Stimulated activated CD4-positive, alpha-beta T cell treated with anti-CD3 and anti-CD28 coated beads, Interleukin-12 subunit alpha, Interleukin-12 subunit beta, amount 100 ng/mL, for 4 hours (primary cell): ENCODE results near the gene KLRF2.
"Not testable (repeated sequence)": the region's sequence is repeated elsewhere in the genome, so short reads cannot be mapped to it uniquely, and the experiment has no call there.

Experiments
- DNase-seq: peaks from one replicate; pipeline ENCODE4 v3.0.0-alpha.2; 2020

The KLRF2 gene, protein sequence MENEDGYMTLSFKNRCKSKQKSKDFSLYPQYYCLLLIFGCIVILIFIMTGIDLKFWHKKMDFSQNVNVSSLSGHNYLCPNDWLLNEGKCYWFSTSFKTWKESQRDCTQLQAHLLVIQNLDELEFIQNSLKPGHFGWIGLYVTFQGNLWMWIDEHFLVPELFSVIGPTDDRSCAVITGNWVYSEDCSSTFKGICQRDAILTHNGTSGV

DNA sequence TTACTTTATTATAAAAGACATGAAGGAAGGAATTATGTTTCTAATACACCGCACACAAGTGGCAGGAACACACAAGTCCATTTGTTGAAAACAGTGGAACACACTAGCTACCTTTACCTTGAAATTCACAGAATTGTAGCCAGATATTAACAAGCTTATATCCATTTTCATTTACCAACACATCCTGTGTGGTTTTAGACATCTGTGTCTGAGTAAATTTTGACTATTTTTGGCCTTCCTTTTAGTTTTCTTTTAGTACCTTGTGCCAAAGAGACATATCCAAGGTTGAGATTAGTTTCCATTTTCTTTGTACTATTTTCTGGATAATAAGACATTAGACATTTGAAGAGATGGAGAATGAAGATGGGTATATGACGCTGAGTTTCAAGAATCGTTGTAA lies at the start of gene KLRF2:
KLRF2 (plus strand) TSS at position 244 of the 400 bp plus-strand sequence; CDS start at position 351, 107 bp downstream.
- DNase-seq: no peak

DNA sequence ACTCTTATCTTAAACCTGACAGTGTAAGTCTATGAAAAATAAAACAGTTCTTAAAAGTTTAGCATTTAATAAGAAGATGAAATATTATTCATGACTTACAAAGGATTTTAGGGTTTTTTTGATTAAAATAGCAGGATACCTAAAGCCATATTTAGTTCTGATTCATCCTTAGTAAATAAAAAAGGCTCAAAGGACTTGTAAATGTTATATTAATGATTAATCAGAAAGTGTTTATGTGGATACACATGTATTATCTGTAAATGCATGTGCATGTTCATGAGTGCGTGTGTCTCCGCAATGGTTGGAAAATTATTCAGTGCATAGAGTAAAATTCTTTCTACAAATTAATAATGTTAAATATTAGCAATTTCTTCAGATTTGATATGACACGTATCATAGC lies 49.6 kb upstream of the KLRF2 start:
- DNase-seq: no peak

DNA sequence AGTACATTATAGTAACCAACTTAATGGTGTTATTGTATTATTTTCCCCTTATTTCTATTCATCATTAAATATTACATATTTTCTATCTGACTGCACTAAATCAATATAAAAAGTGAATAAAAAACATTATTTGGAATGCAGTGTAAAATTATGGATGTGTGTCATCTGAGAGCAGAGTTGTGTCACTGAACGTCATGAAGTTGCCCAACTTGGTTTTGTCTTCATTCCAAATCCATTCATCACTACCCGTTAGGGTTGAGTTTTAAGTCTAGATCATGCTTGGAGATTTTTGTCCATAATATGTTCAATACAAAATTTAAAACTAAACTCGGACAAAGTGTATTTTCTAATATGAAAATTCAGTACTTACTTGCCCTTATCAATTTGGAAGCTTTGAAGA lies 37.9 kb upstream of the KLRF2 start:
- no peak for DNase-seq

DNA sequence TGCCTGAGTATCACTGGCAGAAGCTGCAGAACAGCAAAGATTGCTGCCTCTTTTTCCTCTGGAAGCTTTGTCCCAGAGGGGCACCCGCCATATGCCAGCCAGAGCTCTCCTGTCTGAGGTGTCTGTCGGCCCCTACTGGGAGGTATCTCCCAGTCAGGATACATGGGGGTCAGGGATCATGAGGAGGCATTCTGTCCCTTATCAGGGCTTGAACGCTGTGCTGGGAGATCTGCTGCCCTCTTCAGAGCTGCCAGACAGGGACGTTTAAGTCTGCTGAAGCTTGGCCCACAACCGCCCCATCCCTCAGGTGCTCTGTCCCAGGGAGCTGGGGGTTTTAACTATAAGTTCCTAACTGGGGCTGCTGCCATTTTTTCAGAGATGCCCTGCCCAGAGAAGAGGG lies 32.4 kb upstream of the KLRF2 start:
- no peak for DNase-seq

DNA sequence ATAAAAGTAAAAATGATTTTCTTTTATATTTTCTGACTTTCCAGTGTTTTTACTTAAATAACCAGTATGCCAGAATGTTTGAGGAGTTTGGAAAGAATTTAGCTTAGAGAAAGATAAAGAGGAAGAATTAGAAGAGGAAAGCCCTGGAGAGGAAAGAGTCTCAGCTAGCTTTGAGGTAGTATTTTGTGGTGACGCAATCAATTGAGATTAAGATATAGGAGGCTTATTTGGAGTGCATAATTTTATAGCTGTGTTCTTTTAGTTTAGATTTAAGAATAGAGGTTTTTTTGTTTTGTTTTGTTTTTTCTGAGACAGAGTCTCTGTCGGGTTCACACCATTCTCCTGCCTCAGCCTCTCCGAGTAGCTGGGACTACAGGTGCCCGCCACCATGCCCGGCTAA lies 30.2 kb upstream of the KLRF2 start:
- DNase-seq: no peak

DNA sequence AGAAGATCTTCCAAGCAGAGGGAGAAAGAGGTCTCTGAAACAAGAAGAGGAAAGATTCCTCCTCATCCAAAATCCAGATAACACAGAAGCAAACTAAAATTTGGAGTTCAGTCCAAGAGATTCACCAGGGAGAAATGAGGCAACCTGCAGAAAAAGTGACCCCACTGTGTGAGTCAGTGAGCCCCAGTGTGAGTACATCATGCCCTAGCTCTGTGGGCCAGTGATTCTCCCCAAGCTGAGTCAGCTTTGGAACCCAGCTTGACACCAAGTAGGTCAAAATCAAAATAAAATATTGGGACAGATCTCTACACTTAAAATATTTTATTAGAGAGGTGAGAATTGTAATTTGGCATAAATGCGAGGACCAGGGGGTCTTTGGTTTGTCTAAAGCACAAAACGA lies 29.4 kb upstream of the KLRF2 start:
- no peak for DNase-seq

DNA sequence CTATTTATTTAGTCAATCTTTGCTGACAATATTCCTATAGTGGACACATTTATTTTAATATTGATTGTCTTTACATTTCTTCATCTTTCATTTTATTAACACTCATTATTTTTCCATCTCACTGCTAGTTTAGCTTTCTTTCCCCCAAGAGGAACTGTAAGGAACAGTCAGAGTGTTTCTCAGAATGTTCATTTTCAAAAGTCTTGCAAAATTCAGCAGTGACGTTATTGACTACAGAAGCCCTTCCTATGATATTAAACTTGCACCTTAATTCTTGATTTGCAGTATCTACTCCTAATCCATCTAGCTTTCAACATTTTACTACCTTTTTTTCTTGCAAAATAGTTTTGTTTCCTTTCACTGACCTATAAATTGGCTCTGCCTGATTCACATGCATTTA lies 25.1 kb upstream of the KLRF2 start:
- no peak for DNase-seq

DNA sequence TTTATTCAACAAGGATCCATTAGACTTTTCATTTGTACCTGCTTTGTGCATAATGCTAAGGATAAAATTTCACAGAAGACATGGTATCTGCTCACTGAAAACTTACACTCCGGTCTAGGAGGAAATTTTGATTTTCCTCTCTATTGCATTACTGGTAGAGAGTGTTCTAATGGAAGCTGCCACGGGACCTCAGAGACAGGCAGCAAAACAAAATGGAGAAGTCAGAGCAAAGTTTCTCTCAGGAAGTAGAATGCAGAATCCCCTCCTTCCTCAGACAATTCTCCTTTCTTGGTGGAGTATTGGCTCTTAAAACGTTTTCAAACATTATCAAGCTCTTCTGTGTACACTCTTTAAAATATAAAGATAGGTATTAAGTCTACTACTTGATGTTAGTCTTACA lies 24.4 kb upstream of the KLRF2 start:
- DNase-seq: no peak

DNA sequence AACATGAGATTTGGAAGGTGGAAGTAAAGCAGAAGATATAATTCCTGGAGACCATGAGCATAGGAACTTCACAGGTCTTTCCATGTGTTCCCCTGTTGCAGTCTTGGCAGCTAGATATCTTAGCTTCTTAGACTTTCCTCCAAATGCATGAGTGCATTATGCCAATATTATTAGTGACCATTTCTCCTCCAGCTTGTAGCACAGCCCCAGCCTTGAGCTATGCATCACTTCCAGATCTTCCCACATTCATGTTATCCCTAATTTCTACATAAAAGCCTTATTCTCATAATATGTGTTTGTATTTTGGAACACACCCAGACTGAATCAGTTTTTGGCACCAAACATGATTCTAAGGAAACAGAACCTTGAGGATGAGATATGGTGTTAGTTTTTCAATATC lies 23.2 kb upstream of the KLRF2 start:
- DNase-seq: no peak

DNA sequence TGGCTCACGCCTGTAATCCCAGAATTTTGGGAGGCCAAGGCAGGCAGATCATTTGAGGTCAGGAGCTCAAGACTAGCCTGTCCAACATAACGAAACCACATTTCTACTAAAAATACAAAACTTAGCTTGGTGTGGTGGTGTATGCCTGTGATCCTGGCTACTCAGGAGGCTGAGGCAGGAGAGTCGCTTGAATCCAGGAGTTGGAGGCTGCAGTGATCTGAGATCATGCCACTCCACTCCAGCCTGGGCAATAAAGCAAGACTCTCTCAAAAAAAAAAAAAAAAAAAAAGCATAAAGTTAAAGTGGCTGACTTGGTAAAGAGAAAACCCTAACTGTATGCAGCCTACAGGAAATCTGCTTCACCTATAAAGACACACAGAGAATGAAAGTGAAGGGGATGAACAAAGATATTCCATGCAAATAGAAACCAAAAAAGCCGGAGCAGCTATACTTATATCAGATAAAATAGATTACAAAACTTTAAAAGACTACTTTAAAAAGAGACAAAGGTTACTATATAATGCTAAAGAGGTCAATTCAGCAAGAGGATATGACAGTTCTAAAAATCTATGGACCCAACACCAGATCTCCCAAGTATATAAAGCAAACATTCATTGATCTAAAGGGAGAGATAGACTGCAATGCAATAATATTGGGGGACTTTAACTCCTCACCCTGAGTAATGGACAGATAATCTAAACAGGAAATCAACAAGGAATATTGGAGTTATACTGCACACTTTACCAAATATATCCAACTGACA lies 16.2 kb upstream of the KLRF2 start:
- no peak for DNase-seq

DNA sequence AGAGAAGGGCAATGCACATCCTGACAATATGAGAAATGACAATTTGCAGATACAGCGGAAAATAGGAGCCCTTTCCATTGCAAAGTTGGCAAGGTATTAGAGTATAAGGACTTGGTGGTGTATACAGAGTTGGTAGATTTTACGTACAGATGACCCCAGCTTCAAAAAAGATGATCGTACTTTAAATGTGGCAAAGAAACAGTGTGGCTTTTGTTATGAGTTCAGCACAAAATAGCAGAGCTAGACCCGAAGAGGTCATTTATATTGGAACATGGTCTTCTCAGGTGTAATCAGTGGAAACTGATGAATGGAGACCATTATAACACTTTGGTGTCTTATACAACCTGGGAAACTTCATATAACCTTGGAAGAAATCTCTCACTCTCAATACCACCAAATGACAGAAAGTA lies 14.4 kb upstream of the KLRF2 start:
- no peak for DNase-seq

DNA sequence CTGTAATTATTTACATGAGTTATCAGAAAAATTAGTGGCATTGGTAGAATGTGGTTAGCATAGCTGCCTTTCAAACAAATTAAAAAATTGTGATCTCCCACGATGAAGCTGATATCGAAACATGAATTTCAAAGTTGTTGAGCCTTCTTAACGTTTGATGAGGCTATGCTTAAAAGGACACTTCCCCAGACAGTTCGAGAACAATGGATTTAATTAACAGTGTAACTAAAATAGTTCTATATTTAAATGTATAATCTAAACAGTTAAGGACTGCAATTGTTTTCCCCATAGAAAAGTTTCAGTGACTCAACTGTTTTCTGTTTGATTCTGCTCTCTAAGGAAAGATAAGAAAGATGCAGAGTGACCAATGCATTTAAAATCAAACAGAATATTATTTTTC lies 13.8 kb upstream of the KLRF2 start:
- no peak for DNase-seq

DNA sequence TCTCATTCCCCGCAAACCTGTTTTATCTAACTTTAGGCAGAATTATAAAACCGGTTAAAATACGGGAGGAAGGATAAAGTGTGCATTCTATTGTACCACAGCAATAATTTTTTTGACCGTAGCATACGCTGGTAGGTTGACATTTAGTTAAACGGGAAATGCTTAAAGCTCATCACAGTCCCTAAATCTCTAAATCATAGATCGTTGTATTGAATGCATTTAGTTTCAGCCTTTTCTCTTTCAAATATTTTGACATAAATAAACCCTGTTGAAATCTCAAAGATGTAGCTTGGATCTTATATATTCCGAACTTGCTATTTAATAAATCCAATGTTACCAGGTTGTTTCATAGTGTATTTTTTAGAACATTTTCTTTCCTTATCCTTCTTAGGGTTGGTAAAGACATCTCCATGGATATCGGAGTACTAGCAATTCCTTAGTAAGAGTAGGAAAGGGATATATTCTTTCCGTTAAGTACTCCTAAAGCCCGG lies 12.9 kb upstream of the KLRF2 start:
- no peak for DNase-seq

DNA sequence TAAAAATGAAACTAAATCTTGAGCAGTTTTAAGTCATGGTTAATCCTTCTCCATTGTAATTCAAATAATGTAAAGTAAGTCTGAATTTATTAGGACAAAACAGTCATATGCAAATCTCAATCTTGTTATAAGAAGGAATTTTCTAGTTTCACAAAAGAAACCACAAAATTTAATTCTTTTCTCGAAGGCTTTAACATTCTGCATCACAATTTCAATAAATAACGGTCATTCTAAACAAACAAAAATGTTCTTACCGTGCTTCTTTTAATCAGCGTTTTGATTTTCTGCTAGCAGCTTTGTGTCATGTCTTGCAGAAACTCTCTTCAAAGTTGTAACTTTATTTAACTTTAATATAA lies 12.4 kb upstream of the KLRF2 start:
- DNase-seq: no peak

DNA sequence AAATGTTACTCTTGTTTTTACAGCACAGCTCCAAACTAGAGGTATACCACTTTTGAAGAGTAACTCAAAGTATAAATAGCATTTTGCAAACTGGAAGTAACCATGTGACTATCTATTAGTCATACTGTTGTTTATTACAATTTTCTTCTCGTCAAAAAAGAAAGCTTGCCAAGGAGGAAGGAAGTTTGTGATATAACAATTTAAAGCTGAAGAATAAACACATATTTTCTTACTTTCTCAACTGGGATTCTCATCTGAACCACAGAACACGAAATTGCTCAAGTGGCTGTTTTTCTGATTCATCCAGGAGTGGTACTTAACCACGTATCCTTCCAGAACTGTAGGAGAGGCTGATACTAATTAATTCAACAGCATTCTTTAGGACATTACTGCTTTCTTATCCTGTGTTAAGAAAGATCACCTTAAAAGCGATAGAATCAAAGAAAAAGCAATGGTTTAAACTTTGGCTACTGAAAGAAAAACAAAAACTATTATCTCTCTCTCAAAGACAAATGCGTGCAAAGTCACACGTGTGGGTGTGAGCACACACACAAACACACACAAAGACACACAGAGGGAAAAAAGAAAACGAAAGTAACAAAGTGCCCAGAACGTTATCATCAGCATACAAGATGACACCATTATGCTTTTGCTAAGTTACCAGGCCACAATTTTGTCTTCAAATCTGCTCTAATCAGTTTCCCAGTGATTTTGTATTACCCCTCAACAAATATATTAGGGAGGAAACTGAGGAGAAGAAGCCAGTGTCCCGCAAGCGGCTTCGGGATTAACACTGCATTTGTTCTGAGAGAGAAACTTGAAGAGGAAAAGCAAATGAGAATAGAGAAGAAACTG lies 11.8 kb upstream of the KLRF2 start, which contains the start of gene CLEC2B:
CLEC2B (minus strand) TSS at position 48 of the 855 bp plus-strand sequence.
- no peak for DNase-seq

DNA sequence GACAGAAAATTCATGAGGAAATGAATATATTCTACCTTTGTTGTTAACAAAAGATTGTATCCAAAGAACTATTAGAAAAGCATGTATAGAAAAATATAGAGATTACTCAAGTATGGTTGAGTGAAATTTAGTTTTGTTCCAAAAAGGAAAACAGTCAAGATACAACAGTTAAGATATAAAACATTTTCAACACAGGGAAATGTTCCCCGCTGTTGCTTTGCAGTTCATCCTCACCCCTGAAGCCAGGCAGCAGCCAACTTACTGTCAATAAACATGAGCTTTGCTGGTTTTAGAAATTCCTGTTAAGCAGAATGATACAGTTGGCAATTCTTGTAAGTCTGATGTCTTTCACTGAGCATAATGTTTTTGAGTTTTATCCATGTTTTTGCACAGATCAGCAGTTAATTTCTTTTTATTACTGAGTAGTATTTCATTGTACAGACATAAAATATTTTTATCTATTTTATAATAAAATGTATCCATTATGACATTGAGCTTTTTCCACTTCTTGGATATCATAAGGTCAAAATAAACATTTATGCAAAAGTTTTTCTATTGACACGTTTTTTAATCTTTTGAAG lies 10.9 kb upstream of the KLRF2 start:
- DNase-seq: no peak

DNA sequence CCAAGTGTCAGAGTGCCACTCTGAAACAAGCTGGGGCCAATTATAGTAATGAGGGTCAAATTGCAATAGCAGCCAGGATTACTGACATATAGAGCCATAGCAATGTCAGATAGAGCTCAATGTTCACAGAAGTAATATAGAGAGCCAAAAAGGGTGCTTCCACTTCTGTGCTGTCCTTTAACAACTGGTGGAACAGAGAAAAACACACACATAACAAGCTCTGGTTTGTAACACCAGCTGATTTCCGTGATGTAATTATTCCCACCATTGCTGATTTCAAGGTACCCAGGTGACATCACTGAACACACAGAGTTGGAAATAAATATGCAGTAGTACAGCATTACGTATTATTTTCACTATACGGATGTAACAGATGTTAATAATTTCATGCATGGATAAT lies 9.1 kb upstream of the KLRF2 start:
- no peak for DNase-seq

DNA sequence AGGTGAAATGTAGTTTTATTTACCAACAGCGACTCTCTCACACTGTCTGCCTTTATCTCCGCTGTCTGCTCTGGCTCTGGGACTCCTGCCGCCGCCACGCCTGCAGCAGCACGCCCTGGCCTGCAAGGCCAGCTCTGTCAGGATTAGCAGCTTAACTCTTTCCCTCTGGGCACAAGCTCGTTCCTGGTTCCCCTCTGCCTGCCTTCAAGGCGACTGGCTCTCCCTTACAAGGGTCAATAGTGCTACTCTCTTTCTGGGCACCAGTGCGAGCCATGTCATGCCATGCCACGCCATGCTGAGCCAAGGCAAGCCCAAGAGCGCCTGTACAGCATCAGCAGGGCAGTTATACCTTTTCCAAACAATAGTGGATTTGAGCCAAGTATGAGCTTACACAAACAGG lies 8.5 kb upstream of the KLRF2 start:
- DNase-seq: no peak

DNA sequence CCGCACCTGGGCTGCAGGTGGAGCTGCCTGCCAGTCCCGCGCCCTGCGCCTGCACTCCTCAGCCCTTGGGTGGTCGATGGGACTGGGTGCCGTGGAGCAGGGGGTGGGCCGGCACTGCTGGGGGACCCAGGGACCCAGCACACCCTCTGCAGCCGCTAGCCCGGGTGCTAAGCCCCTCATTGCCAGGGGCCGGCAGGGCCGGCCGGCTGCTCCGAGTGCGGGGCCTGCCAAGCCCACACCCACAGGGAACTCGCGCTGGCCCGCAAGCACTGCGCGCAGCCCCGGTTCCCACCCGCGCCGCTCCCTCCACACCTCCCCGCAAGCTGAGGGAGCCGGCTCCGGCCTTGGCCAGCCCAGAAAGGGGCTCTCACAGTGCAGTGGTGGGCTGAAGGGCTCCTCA lies 5.2 kb upstream of the KLRF2 start:
- not testable (repeated sequence) for DNase-seq

DNA sequence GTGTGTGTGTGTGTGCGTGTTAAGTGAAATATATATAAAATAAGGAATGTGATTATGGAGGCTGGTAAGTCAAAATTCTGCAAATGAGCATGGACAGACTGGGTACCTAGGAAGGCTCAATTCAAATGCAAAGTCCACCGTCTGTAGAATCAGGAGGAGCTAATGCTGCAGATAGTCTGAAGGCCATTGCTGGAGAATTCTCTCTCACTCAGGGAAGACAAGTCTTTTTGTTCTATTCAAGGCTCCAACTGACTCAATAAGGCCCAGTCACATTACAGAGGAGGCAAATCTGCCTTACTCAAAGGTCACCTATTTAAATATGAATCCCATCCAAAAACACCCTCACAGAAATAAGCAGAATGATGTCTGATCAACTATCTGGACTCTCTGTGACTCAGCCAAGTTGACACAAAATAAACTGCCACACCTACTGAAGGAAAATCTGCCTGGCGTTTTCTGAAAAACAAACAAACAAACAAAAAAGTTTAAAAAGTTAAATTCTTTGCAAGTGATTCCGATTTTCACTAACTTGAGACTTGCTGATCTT lies 684 bp upstream of the KLRF2 start:
- no peak for DNase-seq

DNA sequence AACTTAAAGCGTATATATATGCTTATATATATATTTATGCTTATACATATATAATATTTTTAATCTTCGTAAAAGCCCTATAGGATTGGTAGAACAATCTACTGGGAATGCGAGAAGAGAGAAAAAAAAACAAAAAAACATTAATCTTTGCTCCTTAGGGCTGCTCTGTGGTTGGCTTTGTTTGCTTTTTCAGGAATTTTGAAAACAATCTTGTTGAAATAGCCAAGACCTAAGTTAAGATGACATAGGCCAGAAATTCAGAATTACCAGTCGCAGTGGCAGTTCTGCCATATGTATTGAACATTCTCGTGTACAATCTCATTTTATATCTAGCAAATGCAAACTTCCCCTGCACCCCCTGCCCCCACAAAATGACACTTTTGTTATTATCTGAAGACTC lies 699 bp downstream of the KLRF2 start:
- no peak for DNase-seq

DNA sequence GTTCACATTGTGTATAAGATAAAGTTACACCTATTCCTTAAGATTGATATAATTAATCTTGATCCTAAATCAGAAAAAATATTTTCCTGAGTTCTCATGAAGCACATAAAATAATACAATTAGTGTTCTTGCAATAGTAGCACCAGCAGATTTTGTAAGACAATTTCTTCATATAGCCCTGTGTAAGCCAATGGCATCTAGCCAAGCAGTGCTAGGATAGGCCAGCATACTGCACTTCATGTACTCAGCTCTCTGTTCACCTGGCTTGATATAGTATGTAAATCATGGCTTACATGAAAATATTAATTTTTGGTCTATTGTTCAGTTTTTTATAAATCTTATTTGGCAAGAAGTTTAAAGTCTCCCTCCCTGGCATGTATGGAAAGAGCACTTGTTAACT lies 1.9 kb downstream of the KLRF2 start:
- no peak for DNase-seq

DNA sequence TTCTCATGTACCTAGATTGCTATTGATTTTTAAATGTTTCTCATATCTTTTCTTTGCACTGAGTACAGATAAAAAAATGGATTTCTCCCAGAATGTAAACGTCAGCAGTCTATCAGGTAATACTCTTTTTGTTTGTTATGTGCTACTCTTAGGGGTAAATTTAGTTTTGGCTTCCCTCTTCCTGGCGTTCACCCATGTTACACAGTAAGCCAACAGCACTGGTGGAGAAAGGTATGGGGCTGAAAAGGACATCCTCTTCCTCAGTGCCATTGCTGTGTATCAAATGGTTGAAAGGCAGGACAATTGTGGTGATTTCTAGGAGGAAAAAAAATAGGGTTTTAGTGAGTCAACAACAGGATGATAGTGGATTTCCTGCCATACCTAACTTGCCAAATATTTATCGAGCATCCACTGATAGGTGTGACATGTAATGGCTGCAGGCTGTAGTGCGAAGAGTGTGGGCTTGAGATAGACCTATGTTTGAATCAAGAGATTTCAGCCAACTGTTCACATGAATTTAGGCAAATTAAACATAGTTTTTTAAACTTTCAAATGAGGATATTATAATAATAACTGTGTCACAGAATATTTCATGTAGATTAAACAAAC lies 7.5 kb downstream of the KLRF2 start:
- DNase-seq: no peak
